GM21723 (cell line): ENCODE measurements around the gene ENO1.

Source experiments
- ATAC-seq: cut with Tn5 transposase; IDR thresholded peaks from one replicate; pipeline ENCODE4 v1.9.1; 2021; ENCODE audit warnings: mild to moderate bottlenecking, moderate library complexity; ENCODE audit not compliant: unreplicated experiment

The ENO1 gene

DNA sequence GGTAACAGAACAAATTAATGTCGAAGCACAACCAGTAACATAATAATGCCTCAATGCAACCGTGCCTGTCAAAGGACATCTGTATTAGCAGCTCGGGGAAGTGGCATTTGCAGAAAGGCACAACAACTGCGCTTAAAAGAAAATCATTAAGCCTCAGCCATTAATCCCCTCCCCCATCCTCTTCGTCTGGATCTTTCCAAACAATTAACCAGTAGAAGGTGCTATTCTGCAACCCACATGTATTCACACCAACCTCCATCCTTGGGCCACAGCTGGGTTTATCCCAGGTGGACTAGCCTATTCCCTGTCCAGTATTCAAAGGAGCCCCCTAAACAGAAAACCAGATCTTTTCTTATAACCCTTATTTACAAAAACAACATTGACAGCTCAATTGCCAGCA is 63.6 kb downstream of the ENO1 start:
- ATAC-seq = no peak

DNA sequence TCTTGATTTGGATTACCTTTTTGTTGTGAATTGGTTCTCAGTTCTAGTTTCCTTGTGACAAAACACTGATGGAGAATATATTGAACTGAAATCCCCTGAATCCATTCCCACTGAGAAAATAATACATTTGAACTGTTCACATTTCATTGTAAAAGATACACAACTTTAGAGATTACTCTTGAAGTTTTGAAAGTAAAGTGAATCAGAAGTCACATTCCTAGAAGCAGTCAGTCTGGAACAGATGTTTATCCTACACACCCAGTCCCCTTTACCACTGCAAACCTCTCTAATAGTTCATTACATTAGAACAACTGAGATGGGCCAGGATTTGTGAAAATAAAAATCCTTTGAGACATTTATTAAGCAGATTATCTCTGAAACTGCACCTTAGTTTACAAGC is 64.5 kb downstream of the ENO1 start:
- no peak for ATAC-seq

GRCh38 chr1:8813016-8813763 is 65.3 kb downstream of the ENO1 start:
- ATAC-seq = no peak

GRCh38 chr1:8812081-8812480 is 66.4 kb downstream of the ENO1 start:
- ATAC-seq = no peak
